OCI-LY7 (cell line): ENCODE results near the gene GYG2. TPM values are rescaled to one million over a fixed set of nuclear protein-coding genes. Genes with fewer than 3 reads are reported as not detected.

Source experiments
- BruUV-seq: library from RNA; stranded (reverse); fragments of 400-500 nt; replicated peaks from 2 replicates; lab custom pipeline; 2021; lab: Mats Ljungman, UMichigan
- CTCF ChIA-PET: fragments of 300-600 bp; sonication (Branson Sonifier 250); formaldehyde crosslinking; loops from one replicate; lab custom pipeline; 2022; ENCODE audit warnings: antibody characterized with exemption; ENCODE audit not compliant: unreplicated experiment; lab: Charles Lee
- POLR2A ChIA-PET: fragments of 300-600 bp; sonication (Branson Sonifier 250); formaldehyde crosslinking; loops from one replicate; lab custom pipeline; 2022; ENCODE audit warnings: antibody characterized with exemption; lab: Charles Lee
- DNase-seq: peaks from one replicate; pipeline ENCODE4 v3.0.0-alpha.2; 2015; ENCODE audit warnings: low spot score
- H2AFZ ChIP-seq: fragments of 200-600 bp; sonication (generic), shearing (Covaris generic); 2 replicates; pipeline ENCODE4 v1.6.1; 2014; ENCODE audit warnings: mild to moderate bottlenecking, antibody characterized with exemption, low read length, moderate library complexity
- H3K27ac ChIP-seq: fragments of 200-600 bp; sonication (generic); 2 replicates; pipeline ENCODE4 v1.5.1; 2014; ENCODE audit warnings: mixed run types, low read depth, mild to moderate bottlenecking, moderate library complexity, low read length, inconsistent platforms; ENCODE audit not compliant: poor library complexity, severe bottlenecking
- H3K36me3 ChIP-seq: fragments of 200-600 bp; sonication (generic); 2 replicates; pipeline ENCODE4 v1.6.1; 2014; ENCODE audit warnings: mild to moderate bottlenecking, antibody characterized with exemption, low read length, moderate library complexity, mixed read lengths; ENCODE audit not compliant: insufficient read depth
- H3K4me1 ChIP-seq: fragments of 200-600 bp; sonication (generic); 2 replicates; pipeline ENCODE4 v1.5.1; 2014; ENCODE audit warnings: mild to moderate bottlenecking, low read length; ENCODE audit not compliant: insufficient read depth, poor library complexity, severe bottlenecking
- H3K4me2 ChIP-seq: fragments of 200-600 bp; sonication (generic); 2 replicates; pipeline ENCODE4 v1.6.1; 2014; ENCODE audit warnings: mild to moderate bottlenecking, low read length
- H3K4me3 ChIP-seq: fragments of 200-600 bp; sonication (generic); 2 replicates; pipeline ENCODE4 v1.5.1; 2014; ENCODE audit warnings: mild to moderate bottlenecking, low read depth, low read length; ENCODE audit not compliant: poor library complexity, severe bottlenecking
- H3K79me2 ChIP-seq: fragments of 200-600 bp; sonication (generic); 2 replicates; pipeline ENCODE4 v1.6.1; 2016; ENCODE audit warnings: low read depth, mild to moderate bottlenecking, low read length, moderate library complexity, mixed read lengths; ENCODE audit not compliant: insufficient read depth
- H3K9me2 ChIP-seq: fragments of 200-600 bp; sonication (generic); 2 replicates; pipeline ENCODE4 v1.6.1; 2016; ENCODE audit warnings: mild to moderate bottlenecking, low read length, mixed read lengths; ENCODE audit not compliant: insufficient read depth
- H3K9me3 ChIP-seq: fragments of 200-600 bp; sonication (generic); 2 replicates; pipeline ENCODE4 v1.6.1; 2014; ENCODE audit warnings: mild to moderate bottlenecking, mixed run types, low read length, mixed read lengths
- H4K20me1 ChIP-seq: fragments of 200-600 bp; sonication (generic); 2 replicates; pipeline ENCODE4 v1.6.1; 2014; ENCODE audit warnings: mild to moderate bottlenecking, antibody characterized with exemption, low read length, moderate library complexity, mixed read lengths; ENCODE audit not compliant: insufficient read depth
- CTCF ChIP-seq: fragments of 200-600 bp; sonication (generic); conservative IDR thresholded peaks from 2 replicates; pipeline ENCODE4 v1.5.1; 2014; ENCODE audit warnings: mild to moderate bottlenecking, antibody characterized with exemption, low read length, moderate library complexity, mixed read lengths
- EZH2phosphoT487 ChIP-seq: fragments of 200-600 bp; sonication (generic); IDR thresholded peaks from 2 replicates; pipeline ENCODE4 v1.6.1; 2018; ENCODE audit warnings: low read depth, borderline replicate concordance, mild to moderate bottlenecking, mixed run types, antibody characterized with exemption, low read length, moderate library complexity, mixed read lengths
- intact Hi-C: fragments of 100-400 bp; cut with micrococcal nuclease; formaldehyde crosslinking; loops from one replicate; pipeline ENCODE4 v1.10.0; 2022; ENCODE audit not compliant: unreplicated experiment
- total RNA-seq, 2 experiments: library from RNA; depleted of rRNA in 1 of 2; stranded (reverse); fragments of >200 nt in 1 of 2; shearing (Covaris generic) in 1 of 2; gene quantifications; 2 replicates each; pipeline ENCODE4 v1.2.3, GENCODE V29; 2014 to 2022

The GYG2 gene
- total RNA-seq, 2 experiments from 2014 or later, result not detected

DNA sequence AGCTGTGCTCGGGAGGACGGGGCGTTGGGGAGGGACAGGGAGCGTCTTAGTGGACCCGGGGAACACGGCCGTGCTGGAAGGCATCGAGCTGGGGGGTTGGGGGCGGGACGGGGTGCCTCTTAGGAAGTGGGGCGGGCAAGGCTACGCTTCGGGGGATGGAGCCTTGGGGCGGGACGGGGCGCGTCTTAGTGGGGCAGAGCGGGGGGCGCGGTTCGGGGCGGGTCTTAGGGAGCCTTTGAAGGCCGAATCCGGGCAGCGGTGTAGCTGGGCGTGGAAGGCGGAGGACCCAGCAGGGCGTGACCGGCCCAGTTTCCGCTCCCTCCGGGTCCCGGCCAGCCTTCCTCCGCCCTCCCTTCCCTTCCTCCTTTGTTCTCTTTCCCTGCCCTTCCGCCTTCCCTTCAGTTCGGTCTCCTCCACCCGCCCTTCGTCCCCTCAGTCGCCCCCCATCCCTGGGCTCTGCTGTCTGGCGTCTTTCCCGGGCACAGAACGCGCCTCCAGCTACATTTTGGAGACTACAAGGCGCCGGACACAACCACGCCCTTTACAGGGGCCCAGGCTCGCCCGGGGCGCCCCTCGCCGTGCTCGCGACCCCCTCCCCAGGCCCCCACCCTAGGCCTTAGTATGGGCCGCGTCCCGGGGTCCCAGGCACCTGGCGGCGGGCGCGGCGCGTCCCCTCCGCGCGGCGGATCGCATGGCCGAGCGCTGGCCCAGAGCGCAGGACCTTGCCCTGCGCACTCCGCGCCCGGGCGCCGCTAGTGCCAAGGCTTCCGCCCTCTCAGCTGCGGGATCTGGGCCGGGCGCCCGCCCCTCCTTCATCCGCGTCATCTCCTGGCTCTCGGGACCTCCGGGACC is 100.1 kb downstream of the GYG2 start, which contains the start of gene ARSD:
TSS of gene ARSD (minus strand) at position 757 of the 852 bp plus-strand sequence. CDS start at position 693, 64 bp downstream.
- H3K4me3 ChIP-seq, result no peak within 1 kb of the TSS
- no peaks in the 10 kb centered on the region for H3K79me2 ChIP-seq
- no TSS peak for BruUV-seq
- TF ChIP-seq EZH2phosphoT487 (no peak), CTCF (no peak)
- H3K4me2 ChIP-seq, result no peak within 1 kb of the TSS
- H3K9me3 ChIP-seq, result no peaks in the 10 kb centered on the region
- no peak within 1 kb of the TSS for H3K27ac ChIP-seq
- ChIA-PET CTCF (no interaction called here), POLR2A (interaction anchor here (0.6 kb wide), 1 partner anchor 513 kb away, joined by 3 read pairs; no protein-coding TSS in a partner anchor)
- H4K20me1 ChIP-seq, result no peaks in the 10 kb centered on the region
- intact Hi-C loops, result no loop called here
- no peaks in the 10 kb centered on the region for H3K9me2 ChIP-seq
- H3K4me1 ChIP-seq, result no peaks in the 10 kb centered on the region
- DNase-seq, result no peak
- H2AFZ ChIP-seq, result no peak within 1 kb of the TSS
- H3K36me3 ChIP-seq, result no peaks in the 10 kb centered on the region

GRCh38 chrX:2931155-2931554 is 102.4 kb downstream of the GYG2 start:
- Histone ChIP-seq H2AFZ (no peak overlapping the region), H3K4me3 (no peak overlapping the region), H3K79me2 (no peaks in the 10 kb centered on the region), H3K9me3 (no peaks in the 10 kb centered on the region), H3K4me2 (no peak overlapping the region), H3K27ac (no peak overlapping the region), H3K4me1 (no peaks in the 10 kb centered on the region), H3K36me3 (no peaks in the 10 kb centered on the region), H4K20me1 (no peaks in the 10 kb centered on the region), H3K9me2 (no peaks in the 10 kb centered on the region)
- ChIA-PET CTCF (no interaction called here), POLR2A (no interaction called here)
- BruUV-seq, result no TSS peak
- intact Hi-C loops, result no loop called here
- no peak for TF ChIP-seq CTCF
- TF ChIP-seq EZH2phosphoT487, result no peak
- no peak for DNase-seq

- ChIA-PET CTCF (no interaction called here), POLR2A (no interaction called here)
- BruUV-seq, result no TSS peak
- no peak for DNase-seq
- Histone ChIP-seq H4K20me1 (no peaks in the 10 kb centered on the region), H3K4me3 (no peak overlapping the region), H2AFZ (no peak overlapping the region), H3K4me2 (no peak overlapping the region), H3K36me3 (no peaks in the 10 kb centered on the region), H3K4me1 (no peaks in the 10 kb centered on the region), H3K79me2 (no peaks in the 10 kb centered on the region), H3K9me3 (no peaks in the 10 kb centered on the region), H3K27ac (no peak overlapping the region), H3K9me2 (no peaks in the 10 kb centered on the region)
- TF ChIP-seq EZH2phosphoT487 (no peak), CTCF (no peak)
- intact Hi-C loops, result no loop called here
Observed at GRCh38 chrX:2931612-2932011, 102.9 kb downstream of the GYG2 start.
